ENCODE measurements around the gene HOXA6. TPM values are rescaled to one million over a fixed set of nuclear protein-coding genes. Genes with fewer than 3 reads are reported as not detected.

The HOXA6 gene
- total and polyA plus RNA-seq, 2 of the 4 experiments (the other 2 are of a cell fraction): 1.4 to 1.8 TPM

- Histone ChIP-seq H3K36me3 (ENCODE audit: control insufficient read depth, insufficient read depth, low read length) (no peaks in the 10 kb centered on the region), H3K9me3 (ENCODE audit: control insufficient read depth, insufficient read depth, low read length) (peaks cover 7% of the 10 kb centered on the region; the same call in 1 of the 2 replicates), H3K27me3 (ENCODE audit: control insufficient read depth, insufficient read depth, low read length) (peaks cover 87% of the 10 kb centered on the region), H3K4me1 (ENCODE audit: control insufficient read depth, insufficient read depth, low read length) (peaks cover 3% of the 10 kb centered on the region; the same call in 1 of the 2 replicates), H2AFZ (replicated peaks; ENCODE audit: low read length, poor library complexity) (no peak overlapping the region), H2BK5ac (ENCODE audit: low read depth, low read length, poor library complexity, severe bottlenecking) (no peak overlapping the region), H3K27ac (ENCODE audit: insufficient read depth, low read length) (no peak overlapping the region), H2AK5ac (ENCODE audit: low read depth, low read length) (no peak overlapping the region), H3K79me1 (ENCODE audit: low read depth in 1 of 2, low read length in 2 of 2) (no peaks in the 10 kb centered on the region), H3K4ac (ENCODE audit: low read depth, low read length) (no peak overlapping the region), H3K56ac (ENCODE audit: extremely low read depth, insufficient read depth, low read length) (no peak overlapping the region), H3K9me1 (ENCODE audit: insufficient read depth, low read length) (no peaks in the 10 kb centered on the region), H4K20me1 (ENCODE audit: insufficient read depth, low read length) (peaks cover 17% of the 10 kb centered on the region; the same call in 1 of the 2 replicates), H2AK9ac (replicated peaks; ENCODE audit: low read depth, low read length, poor library complexity) (no peak overlapping the region), H3K4me3 (ENCODE audit: insufficient read depth, low read depth, low read length) (no peak overlapping the region), H2BK15ac (ENCODE audit: low read depth, low read length) (no peak overlapping the region), H2BK120ac (ENCODE audit: low read depth, low read length) (no peak overlapping the region), H3K14ac (replicated peaks; ENCODE audit: low read depth, low read length) (no peak overlapping the region), H3K23ac (ENCODE audit: low read depth, low read length) (no peak overlapping the region), H4K8ac (ENCODE audit: low read depth in 2 of 2, low read length in 2 of 2) (no peak overlapping the region), H2BK20ac (ENCODE audit: low read depth, low read length) (no peak overlapping the region), H3K4me2 (ENCODE audit: low read depth, low read length) (no peak overlapping the region), H3K9ac (ENCODE audit: low read depth, low read length) (no peak overlapping the region), H4K91ac (ENCODE audit: insufficient read depth, low read depth, low read length) (no peak overlapping the region), H3K18ac (ENCODE audit: low read depth, low read length) (no peak overlapping the region), H4K5ac (ENCODE audit: low read depth, low read length) (no peak overlapping the region)
- in situ Hi-C loops (cut with MboI; ENCODE audit: low sequenced_read_pairs): no loop called here
- ChIA-PET CTCF (interaction anchor here (1.3 kb wide), 1 partner anchor 22 kb away, joined by 3 read pairs; no protein-coding TSS in a partner anchor), POLR2A (ENCODE audit: unreplicated experiment) (no interaction called here)
- ATAC-seq (ENCODE audit: low read depth) (no peak), DNase-seq (no peak)
- intact Hi-C loops (cut with micrococcal nuclease): no loop called here
- no TSS peak for BruUV-seq (replicated peaks)
- TF ChIP-seq MXI1 (IDR thresholded peaks at IDR 0.05; ENCODE audit: borderline replicate concordance, low read depth, low read length): no peak
- no peak for TF ChIP-seq SMC3 (IDR thresholded peaks at IDR 0.05; ENCODE audit: low read depth, low read length)
- no peak for TF ChIP-seq POLR2A (IDR thresholded peaks at IDR 0.05; ENCODE audit: low read depth, low read length)
- TF ChIP-seq, protein P1, sequence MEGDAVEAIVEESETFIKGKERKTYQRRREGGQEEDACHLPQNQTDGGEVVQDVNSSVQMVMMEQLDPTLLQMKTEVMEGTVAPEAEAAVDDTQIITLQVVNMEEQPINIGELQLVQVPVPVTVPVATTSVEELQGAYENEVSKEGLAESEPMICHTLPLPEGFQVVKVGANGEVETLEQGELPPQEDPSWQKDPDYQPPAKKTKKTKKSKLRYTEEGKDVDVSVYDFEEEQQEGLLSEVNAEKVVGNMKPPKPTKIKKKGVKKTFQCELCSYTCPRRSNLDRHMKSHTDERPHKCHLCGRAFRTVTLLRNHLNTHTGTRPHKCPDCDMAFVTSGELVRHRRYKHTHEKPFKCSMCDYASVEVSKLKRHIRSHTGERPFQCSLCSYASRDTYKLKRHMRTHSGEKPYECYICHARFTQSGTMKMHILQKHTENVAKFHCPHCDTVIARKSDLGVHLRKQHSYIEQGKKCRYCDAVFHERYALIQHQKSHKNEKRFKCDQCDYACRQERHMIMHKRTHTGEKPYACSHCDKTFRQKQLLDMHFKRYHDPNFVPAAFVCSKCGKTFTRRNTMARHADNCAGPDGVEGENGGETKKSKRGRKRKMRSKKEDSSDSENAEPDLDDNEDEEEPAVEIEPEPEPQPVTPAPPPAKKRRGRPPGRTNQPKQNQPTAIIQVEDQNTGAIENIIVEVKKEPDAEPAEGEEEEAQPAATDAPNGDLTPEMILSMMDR (conservative IDR thresholded peaks at IDR 0.05; ENCODE audit: low read depth, low read length): no peak
- no peak for TF ChIP-seq MAFK (IDR thresholded peaks at IDR 0.05; ENCODE audit: low read depth, low read length)
- TF ChIP-seq CEBPB (IDR thresholded peaks at IDR 0.05; ENCODE audit: low read depth, low read length): no peak
- TF ChIP-seq RAD21 (IDR thresholded peaks at IDR 0.05; ENCODE audit: low read length): no peak
- no peak for TF ChIP-seq FOS (IDR thresholded peaks at IDR 0.05; ENCODE audit: low read depth, low read length)
- dilution Hi-C loops (cut with HindIII; ENCODE audit: low sequenced_read_pairs, unreplicated experiment): no loop called here
- WGBS, 2 experiments (ENCODE audit: extremely low coverage in 2 of 2, insufficient read length in 1 of 2): 10% methylated on average over 13 of the region's 39 CpGs; no CpG with 5 or more reads in 1 of the 2 experiments
Measured at GRCh38 chr7:27182861-27183681, 35.5 kb upstream of the HOXA6 start.
